ENCODE measurements around the gene UNKL. TPM values are rescaled to one million over a fixed set of nuclear protein-coding genes. Genes with fewer than 3 reads are reported as not detected.

Gene UNKL
- total and polyA plus RNA-seq, 8 donors, result 4.8 to 75.0 (median 28.2) TPM

DNA sequence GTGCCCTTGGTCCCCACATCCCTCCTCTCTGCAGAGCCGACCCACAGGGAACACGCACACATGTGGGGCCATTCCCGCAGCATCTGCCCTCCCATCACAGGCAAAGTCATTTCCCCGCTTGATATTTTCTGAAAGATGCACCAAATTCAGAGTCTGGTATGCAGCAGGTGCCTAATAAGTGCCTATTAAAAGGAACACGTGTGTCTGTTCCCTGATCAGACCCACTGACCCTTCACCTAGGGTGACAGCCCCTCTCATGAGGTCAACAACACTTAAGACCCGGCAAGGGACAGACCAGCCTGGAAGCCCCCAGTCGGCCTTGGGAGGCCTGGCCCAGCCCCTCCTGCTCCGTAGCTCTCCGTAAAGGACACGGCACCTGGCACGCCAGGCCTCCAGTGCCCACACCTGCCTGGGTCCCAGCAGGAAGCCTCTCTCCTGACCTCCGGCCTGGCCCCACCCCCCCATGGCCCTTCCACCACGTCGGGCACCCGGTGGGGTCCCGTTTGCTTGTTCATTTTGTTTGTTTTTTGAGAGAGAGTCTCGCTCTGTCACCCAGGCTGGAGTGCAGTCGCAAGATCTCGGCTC is 20.0 kb downstream of the UNKL start:
- H3K27me3 ChIP-seq, result no peaks in the 10 kb centered on the region
- peaks cover 67 to 93% (median 93%) of the 10 kb centered on the region in 4 donors for H3K36me3 ChIP-seq

GRCh38 chr16:1393613-1394176 is 20.8 kb downstream of the UNKL start:
- 95 to 97% (median 96%) methylated on average over 11 to 21 of the region's 21 CpGs for WGBS, 5 donors
- Histone ChIP-seq H3K27ac (no peak overlapping the region), H3K4me1 (no peaks in the 10 kb centered on the region), H3K9me3 (no peaks in the 10 kb centered on the region), H3K4me3 (no peak overlapping the region), H3K36me3 (peaks cover 63 to 93% (median 93%) of the 10 kb centered on the region in 4 donors), H3K27me3 (no peaks in the 10 kb centered on the region)
- intact Hi-C loops (cut with DNase I; ENCODE audit: low total_unique reads), result no loop called here
- TF ChIP-seq EP300 (IDR thresholded peaks at IDR 0.05), result no peak
- TF ChIP-seq POLR2AphosphoS5 (IDR thresholded peaks at IDR 0.05), result no peak
- no peak for TF ChIP-seq CTCF (IDR thresholded peaks at IDR 0.05)
- no peak for TF ChIP-seq POLR2A (IDR thresholded peaks at IDR 0.05)
- no peak for DNase-seq

More for the DNA sequence above, 20.0 kb downstream of the UNKL start:
- Histone ChIP-seq H3K4me1 (no peaks in the 10 kb centered on the region), H3K4me3 (no peak overlapping the region), H3K9me3 (no peaks in the 10 kb centered on the region), H3K27ac (no peak overlapping the region)
- WGBS, 5 donors, result 86 to 93% (median 91%) methylated on average over 15 to 19 of the region's 19 CpGs
- no peak for DNase-seq
- intact Hi-C loops (cut with DNase I; ENCODE audit: low total_unique reads), result no loop called here
- TF ChIP-seq CTCF (IDR thresholded peaks at IDR 0.05) (no peak), POLR2AphosphoS5 (IDR thresholded peaks at IDR 0.05) (no peak), POLR2A (IDR thresholded peaks at IDR 0.05) (no peak)

DNA sequence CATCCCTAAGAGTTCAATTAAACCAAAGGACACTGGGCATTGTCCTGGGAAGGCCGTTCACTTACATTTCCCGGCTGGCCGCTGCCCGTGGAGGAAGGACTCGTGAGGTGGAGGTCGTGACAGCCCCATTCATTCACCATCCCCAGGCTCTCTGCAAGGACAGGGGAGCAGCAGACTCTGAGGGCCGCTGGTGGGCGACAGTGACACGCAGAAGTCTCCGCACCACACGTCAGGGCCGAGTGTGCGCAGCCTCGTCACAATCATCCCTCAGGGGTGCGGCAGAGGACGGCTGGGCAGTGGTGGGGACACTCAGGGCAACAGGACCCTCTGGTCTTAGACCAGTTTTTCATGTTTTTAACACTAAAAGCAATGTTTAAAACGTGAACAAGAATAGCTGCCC is 21.7 kb downstream of the UNKL start:
- no peak for TF ChIP-seq POLR2AphosphoS5 (IDR thresholded peaks at IDR 0.05)
- no peak for TF ChIP-seq POLR2A (IDR thresholded peaks at IDR 0.05)
- TF ChIP-seq CTCF (IDR thresholded peaks at IDR 0.05), result no peak
- TF ChIP-seq EP300 (IDR thresholded peaks at IDR 0.05), result no peak
- Histone ChIP-seq H3K4me3 (no peak overlapping the region), H3K9me3 (no peaks in the 10 kb centered on the region), H3K27me3 (no peaks in the 10 kb centered on the region), H3K4me1 (no peaks in the 10 kb centered on the region), H3K27ac (no peak overlapping the region), H3K36me3 (peaks cover 64 to 93% (median 93%) of the 10 kb centered on the region in 4 donors)
- DNase-seq, result no peak
- WGBS, 5 donors, result 91 to 96% (median 93%) methylated on average over 17 of the region's 17 CpGs
- intact Hi-C loops (cut with DNase I; ENCODE audit: low total_unique reads), result no loop called here

DNA sequence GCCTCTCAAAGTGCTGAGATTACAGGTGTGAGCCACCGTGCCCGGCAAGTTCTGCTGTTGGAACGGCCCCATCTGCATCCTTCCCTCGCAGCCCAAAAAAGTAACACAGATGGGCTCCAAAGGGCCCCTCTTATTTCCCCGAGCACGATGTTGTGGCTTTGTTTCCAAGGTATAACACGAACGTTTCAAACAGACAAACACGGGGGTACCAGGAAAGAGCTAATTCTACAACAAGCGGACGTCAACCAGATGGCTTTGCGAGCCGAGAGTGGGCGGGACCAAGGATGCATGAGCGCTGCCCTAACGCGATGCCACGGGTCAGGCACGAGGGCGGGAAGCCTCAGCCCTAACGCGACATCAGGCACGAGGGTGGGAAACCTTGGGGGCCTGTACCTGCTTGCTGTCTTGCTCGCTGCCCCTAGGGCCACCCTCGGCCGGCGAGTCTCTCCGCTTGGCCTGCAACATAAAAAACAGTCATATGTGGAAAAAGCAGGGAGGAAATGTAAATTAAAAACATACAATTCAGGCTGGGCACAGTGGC is 24.2 kb downstream of the UNKL start:
- intact Hi-C loops (cut with DNase I; ENCODE audit: low total_unique reads), result no loop called here
- Histone ChIP-seq H3K4me3 (no peak overlapping the region), H3K4me1 (no peaks in the 10 kb centered on the region), H3K27me3 (no peaks in the 10 kb centered on the region), H3K9me3 (no peaks in the 10 kb centered on the region), H3K27ac (no peak overlapping the region), H3K36me3 (peaks cover 53 to 97% (median 95%) of the 10 kb centered on the region in 4 donors)
- no peak for TF ChIP-seq POLR2AphosphoS5 (IDR thresholded peaks at IDR 0.05)
- no peak for TF ChIP-seq CTCF (IDR thresholded peaks at IDR 0.05)
- TF ChIP-seq POLR2A (IDR thresholded peaks at IDR 0.05), result no peak
- TF ChIP-seq EP300 (IDR thresholded peaks at IDR 0.05), result no peak
- no peak for DNase-seq
- WGBS, 5 donors, result 85 to 88% (median 86%) methylated on average over 28 of the region's 28 CpGs
